Body of pancreas (tissue), 4 donors: Measurements from ENCODE around the gene CD24. TPM values are rescaled to one million over a fixed set of nuclear protein-coding genes. Genes with fewer than 3 reads are reported as not detected.

Source experiments
- ATAC-seq: fragments of 150-250 bp; one replicate; pipeline ENCODE4 v1.9.1; 2016
- DNase-seq, 4 donors: peaks; one replicate each; pipeline ENCODE4 v3.0.0-alpha.2; 2019
- H3K27ac ChIP-seq, 4 donors: fragments of 200-600 bp; sonication (generic); 1 replicate in 3 of 4; 2 replicates in 1 of 4; pipeline versions ENCODE4 v1.5.1 to v1.6.1; 2016 to 2019; ENCODE audit warnings: mild to moderate bottlenecking in 1 of 4, mixed read lengths in 1 of 4, moderate library complexity in 1 of 4
- H3K27me3 ChIP-seq, 2 donors: fragments of 200-600 bp; sonication (generic); one replicate each; pipeline ENCODE4 v1.6.0; 2016; ENCODE audit warnings: mild to moderate bottlenecking in 1 of 2
- H3K36me3 ChIP-seq, 2 donors: fragments of 200-600 bp; sonication (generic); replicated peaks in 1 of 2; 2 replicates each; pipeline ENCODE4 v1.5.1; 2016; ENCODE audit warnings: low read depth in 2 of 2; ENCODE audit not compliant: insufficient read depth in 1 of 2
- H3K4me1 ChIP-seq: fragments of 200-600 bp; sonication (generic); one replicate; pipeline ENCODE4 v1.6.0; 2016
- H3K4me3 ChIP-seq, 2 donors: fragments of 200-600 bp; sonication (generic); 1 replicate in 1 of 2; 2 replicates in 1 of 2; pipeline ENCODE4 v1.5.1; 2016 to 2019
- H3K9me3 ChIP-seq, 3 donors: fragments of 200-600 bp; sonication (generic); 1 replicate in 2 of 3; 2 replicates in 1 of 3; pipeline ENCODE4 v1.5.1; 2016
- POLR2A ChIP-seq, 3 donors: fragments of 450-650 bp; IDR thresholded peaks; one replicate each; pipeline ENCODE4 v1.6.1; 2016; ENCODE audit warnings: antibody characterized with exemption in 3 of 3, mild to moderate bottlenecking in 2 of 3
- WGBS, 2 donors: methylation state at CpG; one replicate each; pipeline ENCODE4 v1.1.5; 2017; 5-methylcytosine and 5-hydroxymethylcytosine counted together
- intact Hi-C: fragments of 100-400 bp; cut with DNase I; formaldehyde crosslinking; loops from one replicate; pipeline ENCODE4 v1.15.1; 2023
- total RNA-seq, 2 donors: library from RNA; depleted of rRNA; stranded (reverse); fragments of >200 nt; gene quantifications; one replicate each; pipeline ENCODE4 v1.1.0, GENCODE V29; 2016
- TF ChIP-seq, protein P1 (sequence below), 7 experiments: fragments of 450-650 bp in 4 of 7; fragments of 200-600 bp in 3 of 7; sonication (generic) in 3 of 7; IDR thresholded peaks; one replicate each; pipeline ENCODE4 v1.5.1; 2016 to 2019; ENCODE audit warnings: antibody characterized with exemption in 7 of 7

The CD24 gene
- total RNA-seq, 2 donors from 2014 or later, result 292 to 618 TPM

DNA sequence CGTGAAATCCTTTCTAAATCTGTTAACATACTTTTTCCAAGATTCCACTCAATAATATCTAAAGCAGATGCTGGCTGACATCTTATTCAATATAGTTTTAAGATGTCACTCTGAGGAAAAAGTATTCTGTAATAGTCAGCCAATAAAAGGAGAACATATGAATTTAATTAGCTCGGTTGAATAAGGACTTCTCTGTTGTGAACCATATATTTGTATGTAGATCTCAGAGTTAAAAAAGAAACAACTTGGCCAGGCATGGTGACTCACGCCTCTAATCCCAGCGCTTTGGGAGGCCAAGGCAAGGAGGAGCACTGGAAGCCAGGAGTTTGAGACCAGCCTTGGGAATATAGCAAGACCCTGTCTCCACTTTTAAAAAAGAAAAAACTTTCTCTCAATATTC is 7.4 kb upstream of the CD24 start:
- no peaks in the 10 kb centered on the region for H3K36me3 ChIP-seq
- WGBS, 2 donors, result 72 to 81% methylated on average over 4 of the region's 4 CpGs
- DNase-seq (no peak), ATAC-seq (no peak)
- no peak overlapping the region for H3K27ac ChIP-seq
- H3K9me3 ChIP-seq, result no peaks in the 10 kb centered on the region
- intact Hi-C loops, result loop anchor here (10.0 kb wide), 1 partner anchor 377 kb away; no protein-coding TSS in a partner anchor
- TF ChIP-seq POLR2A (IDR thresholded peaks at IDR 0.05), result no peak
- TF ChIP-seq, protein P1, sequence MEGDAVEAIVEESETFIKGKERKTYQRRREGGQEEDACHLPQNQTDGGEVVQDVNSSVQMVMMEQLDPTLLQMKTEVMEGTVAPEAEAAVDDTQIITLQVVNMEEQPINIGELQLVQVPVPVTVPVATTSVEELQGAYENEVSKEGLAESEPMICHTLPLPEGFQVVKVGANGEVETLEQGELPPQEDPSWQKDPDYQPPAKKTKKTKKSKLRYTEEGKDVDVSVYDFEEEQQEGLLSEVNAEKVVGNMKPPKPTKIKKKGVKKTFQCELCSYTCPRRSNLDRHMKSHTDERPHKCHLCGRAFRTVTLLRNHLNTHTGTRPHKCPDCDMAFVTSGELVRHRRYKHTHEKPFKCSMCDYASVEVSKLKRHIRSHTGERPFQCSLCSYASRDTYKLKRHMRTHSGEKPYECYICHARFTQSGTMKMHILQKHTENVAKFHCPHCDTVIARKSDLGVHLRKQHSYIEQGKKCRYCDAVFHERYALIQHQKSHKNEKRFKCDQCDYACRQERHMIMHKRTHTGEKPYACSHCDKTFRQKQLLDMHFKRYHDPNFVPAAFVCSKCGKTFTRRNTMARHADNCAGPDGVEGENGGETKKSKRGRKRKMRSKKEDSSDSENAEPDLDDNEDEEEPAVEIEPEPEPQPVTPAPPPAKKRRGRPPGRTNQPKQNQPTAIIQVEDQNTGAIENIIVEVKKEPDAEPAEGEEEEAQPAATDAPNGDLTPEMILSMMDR (IDR thresholded peaks at IDR 0.05), result no peak
- H3K4me1 ChIP-seq, result peaks cover 6% of the 10 kb centered on the region
- H3K27me3 ChIP-seq, result no peaks in the 10 kb centered on the region
- no peak overlapping the region for H3K4me3 ChIP-seq

DNA sequence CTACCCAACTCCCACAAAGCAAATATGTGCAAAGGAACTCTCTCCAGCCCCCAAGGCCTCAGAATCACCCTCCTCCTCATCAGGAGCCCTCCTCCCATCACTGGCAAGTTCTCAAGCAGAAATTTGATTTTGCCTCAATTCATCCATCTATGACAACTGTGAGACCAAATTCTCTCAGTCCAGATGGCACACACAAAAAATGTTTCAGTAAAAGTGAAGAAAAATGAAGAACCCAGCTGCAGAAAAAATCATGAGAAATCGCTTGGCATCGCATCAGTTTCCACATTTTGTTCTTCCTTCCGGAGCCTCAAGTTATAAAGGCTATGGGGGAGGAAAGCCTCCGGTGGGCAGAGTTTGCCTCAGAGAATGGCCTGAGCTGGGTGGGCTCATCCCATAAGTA is 6.4 kb upstream of the CD24 start:
- no peaks in the 10 kb centered on the region for H3K9me3 ChIP-seq
- intact Hi-C loops, result loop anchor here (10.0 kb wide), 1 partner anchor 376 kb away; no protein-coding TSS in a partner anchor
- DNase-seq (no peak), ATAC-seq (no peak)
- no peak overlapping the region for H3K27ac ChIP-seq
- H3K36me3 ChIP-seq, result no peaks in the 10 kb centered on the region
- no peak overlapping the region for H3K4me3 ChIP-seq
- WGBS, 2 donors, result 74 to 86% methylated on average over 4 of the region's 4 CpGs
- TF ChIP-seq, protein P1 (IDR thresholded peaks at IDR 0.05), result no peak
- TF ChIP-seq POLR2A (IDR thresholded peaks at IDR 0.05), result no peak
- H3K4me1 ChIP-seq, result peaks cover 16% of the 10 kb centered on the region
- no peaks in the 10 kb centered on the region for H3K27me3 ChIP-seq

DNA sequence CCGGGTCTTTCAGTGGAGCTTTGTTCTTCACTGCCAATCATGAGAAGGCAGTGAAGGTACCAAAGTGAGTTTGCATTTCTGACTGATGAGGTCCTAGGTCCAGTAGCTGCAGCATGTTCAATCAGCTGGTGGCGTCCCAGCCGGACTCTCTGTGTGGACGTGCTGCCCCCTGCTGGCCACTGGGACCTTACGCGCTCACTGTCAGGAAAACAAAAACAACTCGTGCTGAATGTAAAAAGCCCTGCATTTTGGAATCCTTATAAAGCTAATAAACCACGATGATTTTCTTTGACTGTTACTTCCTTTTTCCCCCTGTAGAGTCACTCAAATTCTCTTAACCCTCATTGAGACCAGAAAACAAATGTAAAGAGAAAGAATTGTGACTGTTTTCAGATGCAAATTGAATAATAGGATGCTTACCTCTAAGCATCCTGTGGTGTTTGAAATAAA is 4.9 kb upstream of the CD24 start:
- 0 to 1% methylated on average over 8 of the region's 8 CpGs for WGBS, 2 donors
- Histone ChIP-seq H3K36me3 (no peaks in the 10 kb centered on the region), H3K4me1 (peaks cover 17% of the 10 kb centered on the region), H3K9me3 (no peaks in the 10 kb centered on the region), H3K27ac (no peak overlapping the region), H3K4me3 (no peak overlapping the region), H3K27me3 (no peaks in the 10 kb centered on the region)
- no peak for TF ChIP-seq POLR2A (IDR thresholded peaks at IDR 0.05)
- TF ChIP-seq, protein P1 (IDR thresholded peaks at IDR 0.05), result peak; percentile 92 to 99 (median 97)
- ATAC-seq (peak; percentile 49), DNase-seq (peak; percentile 92 to 96 (median 93))
- intact Hi-C loops, result no loop called here

DNA sequence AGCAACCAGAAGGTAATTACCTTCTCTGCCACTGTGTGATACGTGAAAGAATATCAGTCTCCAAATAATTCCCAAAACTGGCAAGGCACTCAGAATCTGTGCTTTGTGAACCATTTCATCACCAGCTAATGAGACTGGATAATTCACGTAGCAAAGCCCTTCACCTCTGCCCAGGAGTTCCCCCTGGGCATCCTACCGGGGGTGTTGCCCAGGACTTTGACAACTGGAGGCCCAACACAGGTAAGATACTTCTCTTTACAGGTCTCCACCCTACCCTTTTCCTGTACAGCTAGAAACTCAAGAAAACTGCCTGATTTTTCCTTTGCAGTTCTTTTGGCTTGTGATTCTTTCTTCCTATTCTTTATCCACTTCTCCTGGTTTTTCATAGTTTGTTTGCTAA is 2.7 kb upstream of the CD24 start:
- no peak for ATAC-seq
- Histone ChIP-seq H3K4me3 (no peak overlapping the region), H3K9me3 (no peaks in the 10 kb centered on the region), H3K27ac (peak overlapping the region in 2 of 4 donors; percentile 35 to 100), H3K36me3 (no peaks in the 10 kb centered on the region), H3K27me3 (no peaks in the 10 kb centered on the region), H3K4me1 (peaks cover 17% of the 10 kb centered on the region)
- TF ChIP-seq POLR2A (IDR thresholded peaks at IDR 0.05), result no peak
- TF ChIP-seq, protein P1 (IDR thresholded peaks at IDR 0.05), result no peak
- no peak for DNase-seq
- WGBS, 2 donors, result 26 to 37% methylated on average over 3 of the region's 3 CpGs
- intact Hi-C loops, result no loop called here

DNA sequence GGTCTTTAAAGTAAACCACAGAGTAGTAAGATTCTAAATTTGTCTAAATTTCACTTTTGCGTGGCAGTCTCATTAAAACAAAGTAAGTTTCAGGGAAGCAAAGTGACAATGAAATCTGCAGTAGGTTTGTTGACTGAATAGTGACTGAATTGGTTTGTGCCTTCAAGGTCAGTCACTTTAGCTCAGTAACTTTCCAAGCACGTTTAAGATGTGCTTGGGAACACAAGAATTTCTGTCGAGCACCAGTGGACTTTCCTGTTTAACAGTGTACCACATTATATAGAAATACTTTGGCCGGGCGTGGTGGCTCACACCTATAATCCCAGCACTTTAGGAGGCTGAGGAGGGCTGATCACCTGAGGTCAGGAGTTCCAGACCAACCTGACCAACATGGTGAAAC is 1.7 kb upstream of the CD24 start:
- Histone ChIP-seq H3K36me3 (no peaks in the 10 kb centered on the region), H3K27me3 (no peaks in the 10 kb centered on the region), H3K4me3 (no peak overlapping the region), H3K27ac (peak overlapping the region; percentile 94 to 100 (median 100)), H3K4me1 (peaks cover 24% of the 10 kb centered on the region), H3K9me3 (no peaks in the 10 kb centered on the region)
- peak in 1 of 4 donors; percentile 23 for DNase-seq
- intact Hi-C loops, result no loop called here
- no peak for ATAC-seq
- WGBS, 2 donors, result 51 to 52% methylated on average over 5 of the region's 5 CpGs
- TF ChIP-seq, protein P1 (IDR thresholded peaks at IDR 0.05), result no peak
- no peak for TF ChIP-seq POLR2A (IDR thresholded peaks at IDR 0.05)
